T follicular helper cell (primary cell): Measurements from ENCODE around the gene SLC17A5.
"Not testable (repeated sequence)": the region's sequence is repeated elsewhere in the genome, so short reads cannot be mapped to it uniquely, and the experiment has no call there.

Experiments used
- DNase-seq: peaks from one replicate; pipeline ENCODE4 v3.0.0-alpha.2; 2020; ENCODE audit warnings: low read depth
- total RNA-seq, 2 experiments: gene quantifications; one replicate each; lab custom pipeline; 2026; lab: John Stamatoyannopoulos, UW

Gene SLC17A5
- 13.8 to 29.2 reads per million in 2 experiments for total RNA-seq

GRCh38 chr6:73653571-73654424 lies at the start of gene SLC17A5:
Gene SLC17A5 (minus strand): TSS chr6:73653992. CDS start chr6:73653886, 106 bp downstream.
- DNase-seq, result peak; percentile 86

- DNase-seq, result no peak
These were observed 49.7 kb upstream of the SLC17A5 start for GRCh38 chr6:73703466-73703865.

GRCh38 chr6:73702444-73702843 lies 48.7 kb upstream of the SLC17A5 start:
- no peak for DNase-seq

GRCh38 chr6:73699676-73700459 lies 46.1 kb upstream of the SLC17A5 start:
- DNase-seq, result no peak

GRCh38 chr6:73696966-73697655 lies 43.3 kb upstream of the SLC17A5 start:
- DNase-seq, result no peak

- peak; percentile 14 for DNase-seq
These were observed 42.0 kb upstream of the SLC17A5 start, which contains the start of gene CD109 for GRCh38 chr6:73695619-73696421. Gene CD109 (plus strand): TSS chr6:73696203. CDS start chr6:73696216, 13 bp downstream.

GRCh38 chr6:73694711-73695411 lies 41.1 kb upstream of the SLC17A5 start:
- no peak for DNase-seq

GRCh38 chr6:73691512-73691911 lies 37.7 kb upstream of the SLC17A5 start:
- no peak for DNase-seq

GRCh38 chr6:73690056-73690455 lies 36.3 kb upstream of the SLC17A5 start:
- no peak for DNase-seq

GRCh38 chr6:73688351-73688750 lies 34.6 kb upstream of the SLC17A5 start:
- no peak for DNase-seq

GRCh38 chr6:73683574-73683973 lies 29.8 kb upstream of the SLC17A5 start:
- not testable (repeated sequence) for DNase-seq

GRCh38 chr6:73680289-73680918 lies 26.6 kb upstream of the SLC17A5 start:
- no peak for DNase-seq

- not testable (repeated sequence) for DNase-seq
These were observed 26.1 kb upstream of the SLC17A5 start for GRCh38 chr6:73679846-73680245.

- DNase-seq, result no peak
These were observed 25.2 kb upstream of the SLC17A5 start for GRCh38 chr6:73679009-73679408.

- peak; percentile 28 for DNase-seq
These were observed 21.8 kb upstream of the SLC17A5 start for GRCh38 chr6:73675466-73676098.

- no peak for DNase-seq
These were observed 18.3 kb upstream of the SLC17A5 start for GRCh38 chr6:73671911-73672685.

GRCh38 chr6:73669005-73669404 lies 15.2 kb upstream of the SLC17A5 start:
- no peak for DNase-seq

GRCh38 chr6:73667798-73668197 lies 14.0 kb upstream of the SLC17A5 start:
- DNase-seq, result no peak

GRCh38 chr6:73666393-73666792 lies 12.6 kb upstream of the SLC17A5 start:
- DNase-seq, result no peak
